Parathyroid adenoma (tissue), 2 donors: ENCODE data around the gene ATF6.

Experiments
- H2AFZ ChIP-seq: fragments of 300-600 bp; sonication (generic); one replicate; pipeline ENCODE4 v1.7.0; 2017; ENCODE audit warnings: antibody characterized with exemption, mild to moderate bottlenecking
- H3K27ac ChIP-seq: fragments of 300-600 bp; sonication (generic); one replicate; pipeline ENCODE4 v1.7.0; 2017
- H3K27me3 ChIP-seq: fragments of 300-600 bp; sonication (generic); one replicate; pipeline ENCODE4 v1.7.0; 2017; ENCODE audit warnings: low read length; ENCODE audit not compliant: control insufficient read depth, insufficient read depth
- H3K36me3 ChIP-seq: fragments of 300-600 bp; sonication (generic); one replicate; pipeline ENCODE4 v1.7.0; 2017; ENCODE audit warnings: low read length; ENCODE audit not compliant: control insufficient read depth, insufficient read depth
- H3K4me1 ChIP-seq: fragments of 300-600 bp; sonication (generic); one replicate; pipeline ENCODE4 v1.7.0; 2017; ENCODE audit warnings: control low read depth
- H3K4me2 ChIP-seq: fragments of 300-600 bp; sonication (generic); one replicate; pipeline ENCODE4 v1.7.0; 2017; ENCODE audit warnings: low read length
- H3K4me3 ChIP-seq: fragments of 300-600 bp; sonication (generic); one replicate; pipeline ENCODE4 v1.7.0; 2017; ENCODE audit warnings: low read depth, low read length
- H3K79me2 ChIP-seq: fragments of 300-600 bp; sonication (generic); one replicate; pipeline ENCODE4 v1.7.0; 2017; ENCODE audit warnings: control low read depth
- H3K9ac ChIP-seq: fragments of 300-600 bp; sonication (generic); one replicate; pipeline ENCODE4 v1.7.0; 2017; ENCODE audit warnings: mild to moderate bottlenecking
- H3K9me3 ChIP-seq: fragments of 300-600 bp; sonication (generic); one replicate; pipeline ENCODE4 v1.7.0; 2017; ENCODE audit warnings: low read length; ENCODE audit not compliant: control insufficient read depth
- CTCF ChIP-seq: fragments of 300-600 bp; sonication (generic); IDR thresholded peaks from one replicate; pipeline ENCODE4 v1.7.0; 2017; ENCODE audit warnings: antibody characterized with exemption, mild to moderate bottlenecking
- donor health status: primary hyperparathyroidism.

The ATF6 gene

GRCh38 chr1:161730050-161730564 lies 36.0 kb upstream of the ATF6 start:
- Histone ChIP-seq H3K9ac (no peak overlapping the region), H3K4me2 (no peak overlapping the region), H3K36me3 (no peaks in the 10 kb centered on the region), H3K4me1 (no peaks in the 10 kb centered on the region), H3K79me2 (no peaks in the 10 kb centered on the region), H3K27ac (no peak overlapping the region), H2AFZ (no peak overlapping the region), H3K4me3 (no peak overlapping the region), H3K27me3 (no peaks in the 10 kb centered on the region), H3K9me3 (no peaks in the 10 kb centered on the region)
- no peak for TF ChIP-seq CTCF

GRCh38 chr1:161731241-161731640 lies 34.9 kb upstream of the ATF6 start:
- no peaks in the 10 kb centered on the region for H3K27me3 ChIP-seq

GRCh38 chr1:161731981-161732718 lies 34.0 kb upstream of the ATF6 start:
- Histone ChIP-seq H3K4me3 (no peak overlapping the region), H3K4me1 (no peaks in the 10 kb centered on the region), H3K9me3 (no peaks in the 10 kb centered on the region), H3K27ac (no peak overlapping the region), H3K36me3 (no peaks in the 10 kb centered on the region), H3K27me3 (no peaks in the 10 kb centered on the region), H3K79me2 (no peaks in the 10 kb centered on the region), H2AFZ (no peak overlapping the region), H3K4me2 (no peak overlapping the region), H3K9ac (no peak overlapping the region)
- no peak for TF ChIP-seq CTCF

More at GRCh38 chr1:161731241-161731640, 34.9 kb upstream of the ATF6 start:
- no peak for TF ChIP-seq CTCF
- H3K79me2 ChIP-seq, result no peaks in the 10 kb centered on the region
- H3K4me1 ChIP-seq, result no peaks in the 10 kb centered on the region
- no peak overlapping the region for H2AFZ ChIP-seq
- no peak overlapping the region for H3K4me2 ChIP-seq
- no peaks in the 10 kb centered on the region for H3K9me3 ChIP-seq
- no peak overlapping the region for H3K27ac ChIP-seq
- no peak overlapping the region for H3K4me3 ChIP-seq
- H3K9ac ChIP-seq, result no peak overlapping the region
- no peaks in the 10 kb centered on the region for H3K36me3 ChIP-seq

GRCh38 chr1:161733526-161733925 lies 32.6 kb upstream of the ATF6 start:
- H2AFZ ChIP-seq, result no peak overlapping the region
- H3K4me3 ChIP-seq, result no peak overlapping the region
- H3K4me1 ChIP-seq, result no peaks in the 10 kb centered on the region
- H3K79me2 ChIP-seq, result no peaks in the 10 kb centered on the region
- H3K27me3 ChIP-seq, result no peaks in the 10 kb centered on the region
- H3K27ac ChIP-seq, result no peak overlapping the region
- H3K4me2 ChIP-seq, result no peak overlapping the region
- no peaks in the 10 kb centered on the region for H3K9me3 ChIP-seq
- H3K9ac ChIP-seq, result no peak overlapping the region
- TF ChIP-seq CTCF, result no peak
- no peaks in the 10 kb centered on the region for H3K36me3 ChIP-seq

GRCh38 chr1:161735837-161736236 lies 30.3 kb upstream of the ATF6 start:
- Histone ChIP-seq H3K36me3 (no peaks in the 10 kb centered on the region), H3K79me2 (no peaks in the 10 kb centered on the region), H3K9me3 (no peaks in the 10 kb centered on the region), H2AFZ (no peak overlapping the region), H3K27me3 (no peaks in the 10 kb centered on the region), H3K9ac (no peak overlapping the region), H3K4me1 (no peaks in the 10 kb centered on the region), H3K4me3 (no peak overlapping the region), H3K4me2 (no peak overlapping the region), H3K27ac (no peak overlapping the region)
- no peak for TF ChIP-seq CTCF
